HG03558 (cell line): ENCODE results near the gene STPG2.
"Not testable (repeated sequence)": the region's sequence is repeated elsewhere in the genome, so short reads cannot be mapped to it uniquely, and the experiment has no call there.

Experiments
- ATAC-seq: cut with Tn5 transposase; IDR thresholded peaks from one replicate; pipeline ENCODE4 v1.9.1; 2021; ENCODE audit warnings: moderate number of reproducible peaks; ENCODE audit not compliant: unreplicated experiment; ENCODE audit errors: extremely low read depth

Gene STPG2

GRCh38 chr4:97656044-97656720, 487.1 kb downstream of the STPG2 start:
- no peak for ATAC-seq

- no peak for ATAC-seq
Observed at GRCh38 chr4:97653701-97654100, 489.6 kb downstream of the STPG2 start.

DNA sequence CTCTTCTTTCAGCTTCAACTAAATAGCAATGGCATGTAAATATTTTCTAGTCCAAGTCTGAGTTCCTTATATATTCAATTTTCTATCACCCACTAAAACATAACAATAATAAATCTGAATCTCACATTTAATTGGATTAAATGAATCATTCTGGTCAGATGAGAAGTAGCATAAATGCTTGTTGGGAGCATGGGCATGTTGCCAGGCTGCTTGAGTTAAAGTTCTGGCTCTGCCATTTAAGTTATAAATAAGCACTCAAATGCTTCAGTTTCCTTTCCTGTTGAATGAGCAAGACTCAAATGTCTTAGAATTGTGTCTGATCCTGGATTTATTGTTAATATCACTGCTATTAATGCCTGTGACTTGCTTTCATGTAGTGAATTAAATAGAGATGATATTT, 496.3 kb downstream of the STPG2 start:
- no peak for ATAC-seq

GRCh38 chr4:97645071-97645821, 498.0 kb downstream of the STPG2 start:
- ATAC-seq = no peak

GRCh38 chr4:97643179-97643578, 500.1 kb downstream of the STPG2 start:
- no peak for ATAC-seq

DNA sequence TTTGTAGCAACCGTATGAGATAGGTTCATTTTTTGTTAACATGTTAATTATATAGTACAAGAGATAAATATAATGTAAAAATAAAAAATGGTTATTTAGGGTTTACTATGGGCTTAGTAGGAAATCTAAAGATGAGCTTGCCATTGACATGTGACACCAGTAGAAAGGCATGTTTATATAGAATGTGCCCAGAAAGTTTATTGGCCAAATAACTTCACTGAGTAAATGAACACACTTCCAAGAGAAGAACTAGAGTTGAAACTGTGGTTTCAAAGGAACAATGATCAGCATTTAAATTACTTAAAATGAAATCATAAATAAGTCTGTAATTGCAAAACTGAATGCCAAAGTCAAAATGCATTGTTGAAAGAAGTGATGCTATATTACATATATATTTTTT, 503.3 kb downstream of the STPG2 start:
- ATAC-seq = no peak

- ATAC-seq = not testable (repeated sequence)
Observed at GRCh38 chr4:97633831-97634230, 509.4 kb downstream of the STPG2 start.

DNA sequence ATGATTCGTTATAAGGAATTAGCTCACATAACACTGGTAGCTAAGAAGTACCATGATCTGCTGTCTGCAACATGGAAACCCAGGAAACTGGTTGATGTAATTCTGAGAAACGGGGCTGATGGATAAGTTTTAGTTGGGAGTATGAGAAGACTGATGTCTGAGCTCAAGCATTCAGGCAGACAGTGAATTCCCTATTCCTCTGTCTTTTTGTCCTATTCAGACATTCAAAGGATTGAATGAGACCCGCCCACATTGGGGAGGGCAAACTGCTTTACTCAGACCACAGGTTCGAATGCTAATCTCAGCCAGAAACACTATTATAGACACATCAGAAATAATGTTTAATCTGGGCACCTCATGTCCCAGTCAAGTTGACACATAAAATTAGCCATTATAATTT, 515.5 kb downstream of the STPG2 start:
- no peak for ATAC-seq

DNA sequence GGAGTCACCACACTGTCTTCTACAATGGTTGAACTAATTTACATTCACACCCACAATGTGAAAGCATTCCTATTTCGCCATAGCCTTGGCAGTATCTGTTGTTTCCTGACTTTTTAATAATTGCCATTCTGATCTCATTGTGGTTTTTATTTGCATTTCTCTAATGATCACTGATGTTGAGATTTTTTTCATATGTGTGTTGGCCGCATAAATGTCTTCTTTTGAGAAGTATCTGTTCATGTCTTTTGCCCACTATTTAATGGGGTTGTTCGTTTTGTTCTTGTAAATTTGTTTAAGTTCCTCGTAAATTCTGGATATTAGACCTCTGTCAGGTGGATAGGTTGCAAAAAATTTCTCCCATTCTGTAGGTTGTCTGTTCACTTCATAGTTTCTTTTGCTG, 519.1 kb downstream of the STPG2 start:
- no peak for ATAC-seq

- no peak for ATAC-seq
Observed at GRCh38 chr4:97605932-97606331, 537.3 kb downstream of the STPG2 start.

DNA sequence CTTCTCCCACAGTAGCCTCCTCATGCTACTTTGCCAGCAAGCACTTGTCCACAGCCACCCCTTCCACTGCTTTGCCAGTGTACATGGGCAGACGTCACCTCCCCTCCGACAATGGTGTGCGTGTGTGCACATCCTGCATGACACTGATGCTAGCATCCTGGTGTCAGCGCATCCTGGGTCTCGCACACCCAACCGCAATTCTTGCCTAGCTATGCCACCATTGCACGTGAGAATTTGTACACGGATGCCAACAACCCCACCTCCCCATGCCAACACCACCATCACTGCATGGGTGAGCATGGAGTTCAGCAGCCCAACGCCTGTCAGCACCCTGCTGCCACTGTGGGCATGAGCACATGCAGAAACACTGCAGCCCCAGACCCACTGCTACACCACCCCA, 550.0 kb downstream of the STPG2 start:
- ATAC-seq = no peak

GRCh38 chr4:97590266-97590665, 553.0 kb downstream of the STPG2 start:
- ATAC-seq = no peak

- no peak for ATAC-seq
Observed at GRCh38 chr4:97589481-97590196, 553.6 kb downstream of the STPG2 start.

DNA sequence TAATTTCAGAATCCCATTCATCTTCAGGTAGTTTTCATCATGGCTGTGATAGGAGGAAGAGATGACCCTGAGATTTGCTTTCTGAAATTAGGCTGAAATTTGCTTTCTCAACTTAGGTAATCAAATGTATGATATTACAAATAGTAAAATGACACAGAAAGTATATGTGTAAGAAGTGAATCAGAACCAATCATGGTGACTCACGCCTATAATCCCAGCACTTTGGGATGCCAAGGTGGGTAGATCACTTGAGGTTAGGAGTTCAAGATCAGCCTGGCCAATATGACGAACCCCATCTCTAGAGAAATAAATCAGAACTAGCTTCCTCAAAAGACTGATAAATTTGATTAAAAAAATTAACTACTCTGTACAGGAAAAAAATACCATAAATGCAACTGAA, 555.4 kb downstream of the STPG2 start:
- ATAC-seq = no peak

GRCh38 chr4:97585274-97585673, 558.0 kb downstream of the STPG2 start:
- ATAC-seq = no peak

- ATAC-seq = no peak
Observed at GRCh38 chr4:97582890-97583289, 560.4 kb downstream of the STPG2 start.

- ATAC-seq = no peak
Observed at GRCh38 chr4:97577004-97577403, 566.3 kb downstream of the STPG2 start.

DNA sequence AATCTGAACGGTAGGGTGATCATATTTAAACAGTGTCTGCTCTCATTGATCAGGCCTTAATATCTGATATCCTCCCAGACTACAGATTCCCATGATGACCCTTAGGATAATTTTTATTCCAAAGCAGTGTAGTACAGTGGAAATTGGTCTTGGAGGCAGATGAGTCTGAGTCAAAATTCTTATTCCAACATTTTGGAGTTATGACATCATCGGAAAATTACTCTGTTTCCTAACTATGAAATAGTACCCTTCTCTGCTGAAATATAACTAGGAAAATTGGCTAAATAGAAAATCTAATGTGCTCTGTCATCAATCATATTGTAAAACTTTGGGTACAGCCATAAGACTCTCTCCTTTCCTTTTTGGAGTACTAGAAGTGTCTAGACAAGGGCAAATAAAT, 583.3 kb downstream of the STPG2 start:
- no peak for ATAC-seq

GRCh38 chr4:97558204-97558778, 585.0 kb downstream of the STPG2 start:
- no peak for ATAC-seq

DNA sequence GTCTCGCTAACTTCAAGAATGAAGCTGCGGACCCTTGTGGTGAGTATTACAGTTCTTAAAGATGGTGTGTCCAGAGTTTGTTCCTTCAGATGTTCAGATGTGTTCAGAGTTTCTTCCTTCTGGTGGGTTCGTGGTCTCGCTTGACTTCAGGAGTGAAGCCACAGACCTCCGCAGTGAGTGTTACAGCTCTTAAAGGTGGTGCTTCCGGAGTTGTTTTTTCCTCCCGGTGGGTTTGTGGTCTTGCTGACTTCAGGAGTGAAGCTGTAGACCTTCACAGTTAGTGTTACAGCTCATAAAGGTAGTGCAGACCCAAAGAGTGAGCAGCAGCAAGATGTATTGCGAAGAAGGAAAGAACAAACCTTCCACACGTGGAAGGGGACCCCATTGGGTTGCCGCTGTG, 592.6 kb downstream of the STPG2 start:
- not testable (repeated sequence) for ATAC-seq
